HUDEP-2 (cell line): ENCODE measurements around the gene NARS2.

ENCODE experiments used
- DNase-seq, 76 experiments: peaks; one replicate each; lab custom pipeline; 2025; ENCODE audit not compliant: unreplicated experiment in 76 of 76; lab: John Stamatoyannopoulos, UW

NARS2 gene

DNA sequence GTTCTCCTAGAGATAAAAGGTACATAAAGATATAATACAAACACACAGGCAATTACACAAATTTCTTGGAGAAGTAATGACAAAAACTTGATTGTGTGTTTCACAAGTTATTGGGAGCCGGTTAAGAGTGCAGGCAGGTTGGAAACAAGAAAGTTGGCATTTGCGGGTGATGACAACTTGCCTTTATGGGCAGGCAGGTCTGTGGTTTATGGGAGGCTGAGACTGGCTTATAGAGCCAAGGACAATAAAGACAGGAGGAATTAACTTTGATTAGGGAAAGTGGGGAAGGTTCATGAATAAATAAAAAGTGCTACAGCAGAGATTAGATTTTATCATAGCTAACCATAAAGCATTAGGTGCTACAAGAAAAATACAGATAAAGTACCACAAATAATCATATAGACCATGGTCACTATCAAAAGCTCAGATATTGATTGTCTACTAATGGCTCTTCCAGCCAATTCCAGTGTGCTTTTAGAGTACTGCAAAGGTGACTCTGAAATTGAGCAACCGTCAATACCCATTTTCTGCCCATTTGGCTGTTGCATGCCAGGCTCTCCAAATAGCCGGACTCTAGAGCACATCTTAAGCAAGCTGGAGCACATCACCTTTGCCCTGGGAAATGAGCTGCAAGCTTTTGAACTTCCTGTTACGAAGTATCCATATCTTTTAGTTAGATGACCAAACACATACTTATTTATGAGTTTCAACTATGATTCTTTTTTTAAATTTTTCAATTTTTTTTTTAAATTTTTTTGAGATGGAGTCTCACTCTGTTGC is 123.1 kb downstream of the NARS2 start:
- DNase-seq, result no peak

DNA sequence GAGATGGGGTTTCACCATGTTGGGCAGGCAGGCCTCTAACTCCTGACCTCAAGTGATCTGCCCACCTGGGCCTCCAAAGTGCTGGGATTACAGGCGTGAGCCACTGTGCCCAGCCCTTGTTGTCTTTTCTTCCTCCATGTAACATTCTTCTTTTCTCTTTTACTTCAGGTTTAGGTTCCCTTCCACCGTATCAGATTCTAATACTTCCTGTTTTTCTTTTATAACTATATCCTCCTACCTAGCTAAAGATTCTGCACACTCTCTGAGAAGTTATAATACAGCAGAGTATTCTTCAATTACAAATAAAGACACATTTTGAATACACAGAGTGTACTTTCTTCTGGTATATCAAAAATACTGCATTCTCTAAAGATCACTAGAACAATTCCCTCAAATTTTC is 123.8 kb downstream of the NARS2 start:
- DNase-seq, result no peak

DNA sequence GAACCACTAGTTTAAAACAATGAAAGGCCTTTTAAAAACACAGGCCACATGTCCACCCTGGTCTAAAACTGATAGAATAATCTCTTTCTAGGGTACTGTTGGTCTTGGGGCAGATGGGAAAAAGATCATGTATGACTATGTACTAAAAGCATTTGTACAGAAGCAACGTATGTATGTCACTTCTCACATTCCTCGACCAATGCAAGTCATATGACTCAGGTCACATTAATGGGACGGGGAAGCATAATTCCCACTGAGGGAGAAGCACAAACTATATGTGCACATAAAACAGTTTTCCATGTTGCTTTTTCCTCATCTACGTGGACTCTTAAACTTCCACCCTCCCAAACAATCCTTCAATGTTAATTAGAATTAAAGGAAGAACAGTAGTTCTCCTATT is 124.8 kb downstream of the NARS2 start:
- no peak for DNase-seq

GRCh38 chr11:78446210-78446609 is 128.5 kb downstream of the NARS2 start:
- DNase-seq, result peak in 1 of 76 experiments; percentile 6

DNA sequence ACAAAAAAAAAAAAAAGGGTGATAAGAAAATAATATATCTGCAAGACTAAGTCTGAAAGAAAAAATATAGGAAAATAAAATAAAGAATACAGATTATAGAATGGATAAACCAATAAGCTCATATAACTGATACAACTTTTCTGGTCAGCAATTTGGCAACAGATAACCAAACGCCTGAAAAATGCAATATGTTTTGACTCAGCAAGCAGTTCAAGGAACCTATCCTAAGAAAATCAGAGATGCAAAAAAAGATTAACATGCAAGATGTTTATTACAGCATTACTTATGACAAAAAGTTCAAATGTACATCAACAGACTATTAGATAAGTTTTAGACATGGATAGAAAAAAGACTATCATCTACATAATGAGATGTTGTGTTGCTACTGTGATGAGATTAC is 129.9 kb downstream of the NARS2 start:
- DNase-seq, result no peak

DNA sequence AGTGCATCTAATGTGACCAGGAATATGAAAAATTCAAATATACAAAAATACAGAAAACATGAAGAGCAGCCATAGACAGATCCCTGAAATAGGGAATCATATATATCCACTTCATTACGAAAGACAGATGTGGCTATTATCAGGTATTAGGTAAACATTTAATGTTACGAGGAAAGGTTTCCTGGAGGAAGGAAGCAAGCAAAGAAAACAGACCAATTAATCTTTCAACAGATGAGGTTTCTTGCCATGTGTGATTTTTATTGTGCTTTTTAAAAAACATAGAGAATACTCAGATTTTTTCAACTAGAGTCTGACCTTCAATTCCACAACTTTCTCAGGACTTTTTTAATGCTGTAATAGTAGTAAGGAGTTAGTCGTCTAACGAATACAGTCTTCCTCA is 132.7 kb downstream of the NARS2 start:
- DNase-seq, result no peak

- DNase-seq, result no peak
These were observed 136.2 kb downstream of the NARS2 start for GRCh38 chr11:78438298-78438975.

DNA sequence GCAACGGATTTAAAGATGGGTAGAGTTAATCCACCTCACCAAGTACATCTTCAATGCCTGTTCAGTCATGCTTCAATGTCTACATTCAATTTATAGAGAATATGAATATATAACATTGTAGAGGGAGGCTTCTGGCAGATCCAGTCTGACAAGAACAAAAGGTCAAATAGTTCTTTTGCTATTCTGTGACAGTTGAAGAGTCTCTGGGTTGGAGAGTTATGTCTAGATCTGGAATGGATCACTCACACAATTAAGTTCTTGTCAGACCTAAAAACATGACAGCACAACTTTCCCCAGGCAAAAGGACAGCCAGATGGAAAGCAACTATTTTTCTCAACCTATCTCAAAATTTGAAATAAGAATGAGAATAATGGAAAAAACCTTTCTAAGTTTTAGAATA is 141.7 kb downstream of the NARS2 start:
- no peak for DNase-seq

DNA sequence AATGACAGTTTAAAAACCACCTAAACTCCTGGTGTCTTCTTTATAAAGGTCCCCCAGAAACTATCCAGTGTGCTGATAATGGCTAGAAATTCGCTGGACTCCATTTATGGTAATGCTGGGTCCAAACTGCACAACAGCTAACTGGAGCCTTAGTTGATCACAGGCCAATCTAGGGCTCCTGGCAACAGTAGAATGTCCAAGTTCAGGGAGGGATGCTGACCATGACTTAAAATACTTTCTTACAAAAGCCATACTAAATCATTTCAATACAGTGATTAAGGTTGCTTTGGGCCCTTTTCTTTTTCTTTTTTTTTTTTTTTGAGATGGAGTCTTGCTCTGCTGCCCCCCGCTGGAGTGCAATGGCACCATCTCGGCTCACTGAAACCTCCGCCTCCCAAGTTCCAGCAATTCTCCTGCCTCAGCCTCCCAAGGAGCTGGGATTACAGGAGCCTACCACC is 142.6 kb downstream of the NARS2 start:
- peak in 8 of 76 experiments; percentile 3 to 20 (median 10) for DNase-seq

GRCh38 chr11:78429660-78430059 is 145.0 kb downstream of the NARS2 start:
- peak in 10 of 76 experiments; percentile 7 to 55 (median 23) for DNase-seq

DNA sequence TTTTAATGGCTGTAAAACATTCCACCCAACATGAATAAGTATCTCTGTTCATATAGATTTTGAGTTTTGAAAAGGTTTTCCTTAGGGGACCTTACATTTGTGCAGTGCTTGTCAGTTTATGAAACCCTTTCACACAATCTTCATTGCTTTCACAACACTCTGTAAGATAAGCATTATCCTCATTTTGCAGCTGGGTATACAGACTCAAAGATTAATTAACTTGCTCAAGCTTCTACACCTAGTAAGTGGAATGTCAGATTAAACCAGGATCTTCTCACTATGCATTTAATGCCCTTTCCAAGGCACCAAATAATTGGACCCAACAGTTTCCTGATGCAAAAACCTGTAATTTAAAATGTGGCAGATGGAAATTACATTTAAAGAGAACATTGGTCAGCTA is 145.5 kb downstream of the NARS2 start:
- peak in 10 of 76 experiments; percentile 7 to 56 (median 20) for DNase-seq

DNA sequence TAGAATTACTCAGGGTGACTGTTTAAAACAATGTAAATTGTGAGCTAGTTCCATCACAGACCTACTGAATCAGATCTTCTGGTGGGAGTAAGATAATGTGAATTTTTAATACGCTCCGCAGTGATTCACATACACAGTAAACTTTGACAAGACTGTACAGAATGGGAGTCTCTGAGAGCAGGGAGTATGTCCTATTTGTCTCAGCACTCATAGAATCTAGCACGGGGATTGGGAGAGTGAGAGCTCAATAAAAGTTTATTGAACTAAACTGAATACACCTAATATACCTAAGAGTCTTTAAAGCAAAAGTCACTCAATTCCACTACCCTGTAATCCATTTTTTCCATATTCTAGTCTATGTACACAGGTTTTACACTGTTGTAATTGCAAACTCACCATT is 145.9 kb downstream of the NARS2 start:
- no peak for DNase-seq

DNA sequence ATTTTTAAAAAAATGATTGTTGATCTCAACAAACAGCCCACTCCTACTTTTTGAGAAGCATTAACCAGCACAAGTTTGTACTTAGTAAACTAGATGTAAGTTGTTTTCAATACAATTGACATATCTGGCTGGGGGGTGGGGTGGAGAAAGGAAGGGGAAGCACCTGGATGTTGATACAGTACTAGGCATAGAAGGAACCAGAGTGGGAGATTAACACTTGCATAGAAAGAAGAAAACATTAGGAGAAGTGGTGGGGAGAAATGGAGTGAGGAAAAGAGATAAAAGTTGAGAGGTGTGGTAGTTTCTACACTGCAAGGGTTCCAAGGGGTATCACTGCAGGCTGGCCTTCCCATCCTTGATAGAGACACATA is 146.4 kb downstream of the NARS2 start:
- no peak for DNase-seq

DNA sequence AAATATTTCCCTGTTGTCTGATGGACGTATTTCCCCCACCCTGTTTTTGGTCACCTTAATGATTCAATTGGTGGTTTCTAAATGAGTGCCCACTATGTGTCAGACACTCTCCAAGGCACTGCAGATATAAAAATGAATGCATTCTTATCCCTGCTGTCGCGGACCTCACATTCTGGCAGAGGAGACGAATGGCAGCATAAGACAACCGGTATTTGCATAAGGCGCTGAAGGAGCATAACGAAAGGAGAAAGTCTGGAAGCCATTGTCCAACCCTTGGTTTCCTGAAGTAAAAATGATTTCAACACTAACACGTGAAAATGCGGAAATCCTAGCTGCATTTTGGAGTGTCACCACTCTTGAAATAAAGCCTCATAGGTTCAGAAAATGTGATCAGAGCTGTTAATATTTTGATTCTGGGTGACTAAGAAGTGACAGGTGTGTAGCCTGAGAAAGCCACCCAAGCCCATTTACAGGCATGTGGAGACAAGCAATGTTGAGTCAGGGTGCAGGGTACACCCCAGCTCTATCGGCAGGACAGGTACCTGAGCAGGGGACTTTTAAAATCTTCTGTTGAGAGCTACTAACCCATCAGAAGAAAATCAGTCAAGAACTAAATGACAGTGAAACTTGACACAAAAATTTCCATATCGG is 146.9 kb downstream of the NARS2 start:
- no peak for DNase-seq

DNA sequence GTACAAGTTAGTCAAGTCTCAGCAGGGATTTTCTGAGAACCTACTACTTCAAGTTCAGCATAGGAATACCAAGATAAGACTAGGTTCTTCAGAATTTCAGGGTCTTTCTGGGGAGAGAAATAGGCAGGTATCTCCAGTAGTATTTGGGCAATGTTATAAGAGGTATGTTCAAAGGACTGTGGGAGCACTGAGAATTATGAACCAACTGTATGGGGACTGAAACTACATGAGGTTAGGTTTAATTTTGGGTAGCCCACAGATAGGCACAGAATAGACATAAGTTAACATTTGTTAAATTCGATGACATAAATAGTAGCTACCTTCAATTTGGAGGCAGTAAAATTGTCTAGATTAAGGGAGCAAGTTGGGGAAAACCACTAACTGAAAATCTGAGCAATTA is 147.8 kb downstream of the NARS2 start:
- no peak for DNase-seq

DNA sequence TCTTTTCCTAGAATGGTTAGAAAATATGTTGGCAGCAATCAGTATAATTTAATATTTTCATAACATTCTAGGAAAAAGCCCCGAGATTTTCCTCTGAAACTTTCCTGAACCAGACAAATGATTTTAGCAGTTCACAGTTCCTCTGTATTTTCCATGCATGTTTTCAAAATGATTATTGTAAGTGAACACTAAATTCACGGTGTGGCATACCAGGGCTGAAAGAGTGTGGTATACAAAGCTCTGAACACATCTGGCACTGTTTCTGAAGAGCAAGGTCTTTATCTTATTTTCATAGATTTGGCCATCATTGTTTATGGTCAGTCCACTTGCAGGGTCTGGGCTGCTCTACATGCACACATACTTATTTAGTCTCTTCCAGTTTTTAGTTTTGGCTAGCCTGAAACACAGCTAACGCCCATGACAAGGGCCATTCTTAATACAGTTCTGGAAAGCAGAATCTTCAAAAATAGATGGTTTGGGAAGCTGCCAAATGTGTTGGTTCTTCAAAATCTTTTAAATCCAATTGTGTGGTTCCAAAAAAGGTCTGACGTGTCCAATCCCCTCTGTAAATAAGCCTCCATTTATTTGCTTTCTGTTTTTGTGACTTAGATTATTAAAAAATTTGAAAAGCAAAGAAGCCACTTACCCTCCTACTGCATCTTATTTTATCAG is 149.1 kb downstream of the NARS2 start:
- no peak for DNase-seq

DNA sequence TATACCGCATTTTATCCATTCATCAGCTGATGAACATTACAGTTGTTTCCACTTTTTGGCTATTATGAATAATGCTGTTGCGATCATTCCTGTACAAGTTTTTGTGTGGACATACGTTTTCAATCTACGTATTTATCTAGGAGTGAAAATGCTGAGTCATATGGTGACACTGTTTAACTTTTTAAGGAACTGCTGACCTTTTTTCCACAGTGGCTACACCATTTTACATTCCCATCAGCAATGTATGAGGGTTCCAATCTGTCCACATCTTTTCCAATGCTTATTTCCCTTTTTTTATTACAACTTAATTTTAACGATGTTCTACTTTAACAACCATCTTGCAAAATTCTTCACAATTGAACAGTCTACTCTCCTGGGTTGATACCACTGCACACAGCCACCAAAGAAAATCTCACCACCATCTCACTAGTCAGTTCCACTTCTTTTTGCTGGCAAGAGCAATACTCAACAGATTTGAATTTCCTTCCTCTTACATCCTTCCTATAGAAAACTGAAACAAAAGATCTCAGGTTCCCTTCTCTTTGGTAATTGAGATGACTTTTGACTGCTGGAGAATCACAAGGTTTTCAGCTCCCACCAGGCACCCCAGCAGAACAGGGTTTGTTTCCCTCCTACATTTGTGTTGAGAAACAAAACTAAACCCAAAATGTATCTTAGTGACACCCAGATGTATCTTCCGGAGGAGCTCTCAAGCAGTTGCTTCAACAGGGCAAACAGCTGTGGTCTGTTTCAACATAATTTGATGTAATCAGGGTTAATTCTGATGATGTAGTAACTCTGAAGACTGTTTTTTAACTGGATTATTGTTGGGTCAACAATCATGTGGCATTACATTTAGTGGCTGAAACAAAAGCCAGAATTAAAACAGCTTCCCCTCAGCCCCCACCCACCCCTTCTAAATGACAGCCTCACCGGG is 150.1 kb downstream of the NARS2 start:
- DNase-seq, result no peak

GRCh38 chr11:78423241-78423640 is 151.4 kb downstream of the NARS2 start:
- no peak for DNase-seq

DNA sequence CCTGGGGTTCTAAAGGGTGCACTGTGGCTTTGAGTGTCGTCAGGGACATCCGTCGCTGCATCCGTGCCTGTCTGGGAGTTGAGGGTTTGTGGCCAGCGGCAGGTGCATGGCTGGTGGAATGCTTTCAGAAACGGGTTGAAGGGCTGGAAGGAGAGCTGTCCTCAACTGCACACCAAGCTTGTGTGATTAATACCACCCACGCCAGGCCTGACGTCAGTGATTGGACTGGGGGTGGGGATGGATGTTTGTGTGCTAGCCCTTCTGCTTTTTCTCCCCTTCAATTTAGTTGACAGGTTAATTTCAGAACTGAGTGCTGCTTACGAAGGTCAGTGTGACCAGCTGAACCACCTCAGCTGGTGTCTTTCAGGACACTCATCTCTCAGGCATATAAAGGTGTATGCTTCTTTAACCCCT is 153.9 kb downstream of the NARS2 start:
- peak in 3 of 76 experiments; percentile 9 to 38 (median 12) for DNase-seq

- DNase-seq, result peak in 32 of 76 experiments; percentile 11 to 54 (median 32)
These were observed 154.4 kb downstream of the NARS2 start for GRCh38 chr11:78420255-78420764.
